HepG2 (cell line): ENCODE measurements around the gene EGR2. TPM values are rescaled to one million over a fixed set of nuclear protein-coding genes. Genes with fewer than 3 reads are reported as not detected.

Experiments used
- ATAC-seq: fragments of 200-7000 bp; cut with Tn5 transposase; 3 replicates; pipeline ENCODE4 v1.9.1; 2020; ENCODE audit warnings: mild to moderate bottlenecking, moderate library complexity
- BruUV-seq: library from RNA; stranded (reverse); fragments of 400-500 nt; replicated peaks from 2 replicates; lab custom pipeline; 2021; lab: Mats Ljungman, UMichigan
- CTCF ChIA-PET: fragments of 300-600 bp; formaldehyde crosslinking; extraction: SDS; loops from one replicate; lab custom pipeline; 2021; ENCODE audit warnings: low total read pairs, inconsistent platforms, low intra/inter-chr PET ratio; lab: Yijun Ruan, JAX
- POLR2A ChIA-PET: fragments of 350-600 bp; sonication (Branson Sonifier 250); formaldehyde crosslinking; loops from one replicate; lab custom pipeline; 2020; ENCODE audit warnings: antibody characterized with exemption, inconsistent platforms; lab: Yijun Ruan, JAX
- DNase-seq: peaks from one replicate; pipeline ENCODE4 v3.0.0-alpha.2; 2015; ENCODE audit warnings: low spot score
- FAIRE-seq: peaks from 3 replicates; lab custom pipeline; 2011; peaks lifted over from hg19 to GRCh38; lab: Jason Lieb, UNC
- H2AFZ ChIP-seq: one replicate; pipeline ENCODE4 v1.6.1; 2011; ENCODE audit warnings: low read length, inconsistent platforms
- H3K27ac ChIP-seq: fragments of 300-600 bp; 3 replicates; pipeline ENCODE4 v1.8.0; 2011; ENCODE audit warnings: mixed run types, mild to moderate bottlenecking, mixed read lengths, low read length, inconsistent platforms; ENCODE audit not compliant: insufficient read depth; ENCODE audit errors: extremely low read length
- H3K27me3 ChIP-seq, 2 experiments: fragments of 200-600 bp in 1 of 2; 2 replicates in 1 of 2; 3 replicates in 1 of 2; pipeline versions ENCODE4 v1.6.0 to v1.8.0; 2011; ENCODE audit warnings: low read length in 2 of 2, mild to moderate bottlenecking in 2 of 2, moderate library complexity in 2 of 2, inconsistent platforms in 1 of 2; ENCODE audit not compliant: insufficient read depth in 2 of 2, control insufficient read depth in 1 of 2
- H3K36me3 ChIP-seq, 2 experiments: fragments of 200-600 bp in 1 of 2; replicated peaks in 1 of 2; 2 replicates in 1 of 2; 3 replicates in 1 of 2; pipeline versions ENCODE4 v1.5.1 to v1.8.0; 2011; ENCODE audit warnings: low read length in 2 of 2, inconsistent platforms in 1 of 2; ENCODE audit not compliant: insufficient read depth in 2 of 2, control insufficient read depth in 1 of 2
- H3K4me1 ChIP-seq: 2 replicates; pipeline ENCODE4 v1.5.1; 2012; ENCODE audit warnings: low read length, inconsistent platforms; ENCODE audit not compliant: insufficient read depth
- H3K4me2 ChIP-seq: 2 replicates; pipeline ENCODE4 v1.6.0; 2011; ENCODE audit warnings: low read depth, low read length, inconsistent platforms
- H3K4me3 ChIP-seq, 3 experiments: fragments of 200-600 bp in 1 of 3; sonication (generic), shearing (Covaris generic) in 1 of 3; replicated peaks in 1 of 3; 2 replicates each; pipeline ENCODE4 v1.5.1; 2011 to 2016; ENCODE audit warnings: low read length in 3 of 3, inconsistent platforms in 2 of 3, low read depth in 2 of 3, mild to moderate bottlenecking in 2 of 3, control low read depth in 1 of 3, mixed read lengths in 1 of 3; ENCODE audit not compliant: insufficient read depth in 1 of 3
- H3K79me2 ChIP-seq: one replicate; pipeline ENCODE4 v1.6.1; 2011; ENCODE audit warnings: low read length, inconsistent platforms; ENCODE audit not compliant: insufficient read depth
- H3K9ac ChIP-seq: 2 replicates; pipeline ENCODE4 v1.6.0; 2011; ENCODE audit warnings: mild to moderate bottlenecking, low read depth, low read length, inconsistent platforms; ENCODE audit not compliant: insufficient read depth
- H3K9me3 ChIP-seq: 2 replicates; pipeline ENCODE4 v1.5.1; 2012; ENCODE audit warnings: mild to moderate bottlenecking, low read length
- H4K20me1 ChIP-seq: 2 replicates; pipeline ENCODE4 v1.6.0; 2011; ENCODE audit warnings: inconsistent platforms, mild to moderate bottlenecking, low read length, moderate library complexity; ENCODE audit not compliant: insufficient read depth
- E2F1 ChIP-seq: sonication (generic); formaldehyde crosslinking; IDR thresholded peaks from 2 replicates; pipeline ENCODE4 v1.5.0; 2020; ENCODE audit warnings: missing genetic modification reagents
- GABPA ChIP-seq, 2 experiments: IDR thresholded peaks; 2 replicates each; pipeline ENCODE4 v1.6.1; 2011 to 2016; ENCODE audit warnings: low read depth in 2 of 2, low read length in 1 of 2, missing biosample characterization in 1 of 2, missing genetic modification characterization in 1 of 2
- HDAC6 ChIP-seq: fragments of 200-600 bp; sonication (generic); IDR thresholded peaks from 2 replicates; pipeline ENCODE4 v1.7.0; 2017; ENCODE audit warnings: mild to moderate bottlenecking, antibody characterized with exemption, low read length, low read depth
- HMGXB3 ChIP-seq: sonication (generic); formaldehyde crosslinking; IDR thresholded peaks from 2 replicates; pipeline ENCODE4 v1.4.0; 2020; ENCODE audit warnings: missing genetic modification reagents, borderline replicate concordance
- IRF1 ChIP-seq: sonication (generic); formaldehyde crosslinking; IDR thresholded peaks from 2 replicates; pipeline ENCODE4 v1.4.0; 2020; ENCODE audit warnings: low read depth, mild to moderate bottlenecking, missing genetic modification reagents
- NFATC3 ChIP-seq: sonication (generic); formaldehyde crosslinking; IDR thresholded peaks from 2 replicates; pipeline ENCODE4 v1.5.1; 2020; ENCODE audit warnings: mild to moderate bottlenecking, missing genetic modification reagents
- PCBP1 ChIP-seq: fragments of 200-400 bp; formaldehyde crosslinking; IDR thresholded peaks from 2 replicates; pipeline ENCODE4 v1.6.1; 2017; ENCODE audit warnings: mild to moderate bottlenecking, low read depth, low read length, borderline replicate concordance
- SALL2 ChIP-seq: sonication (generic); formaldehyde crosslinking; IDR thresholded peaks from 2 replicates; pipeline ENCODE4 v1.8.1; 2023; ENCODE audit warnings: mild to moderate bottlenecking, missing genetic modification reagents, inconsistent platforms
- TARDBP ChIP-seq: sonication (generic); formaldehyde crosslinking; IDR thresholded peaks from 2 replicates; pipeline ENCODE4 v1.8.0; 2022; ENCODE audit warnings: mild to moderate bottlenecking, missing genetic modification reagents
- U2AF1 ChIP-seq: fragments of 200-400 bp; formaldehyde crosslinking; optimal IDR thresholded peaks from 2 replicates; pipeline ENCODE3; 2017; ENCODE audit warnings: mild to moderate bottlenecking, low read depth, low read length
- ZNF577 ChIP-seq: sonication (generic); formaldehyde crosslinking; IDR thresholded peaks from 2 replicates; pipeline ENCODE4 v1.4.0; 2020; ENCODE audit warnings: mild to moderate bottlenecking, low read depth, missing genetic modification reagents, borderline replicate concordance
- ZNF616 ChIP-seq: sonication (generic); formaldehyde crosslinking; IDR thresholded peaks from 2 replicates; pipeline ENCODE4 v1.5.0; 2020; ENCODE audit warnings: low read depth, mild to moderate bottlenecking, missing genetic modification reagents
- ZNF883 ChIP-seq: sonication (generic); formaldehyde crosslinking; IDR thresholded peaks from 2 replicates; pipeline ENCODE4 v1.5.1; 2020; ENCODE audit warnings: mild to moderate bottlenecking, missing genetic modification reagents; ENCODE audit errors: not compliant biosample characterization
- WGBS: methylation state at CpG from one replicate; pipeline ENCODE4 v1.1.6; 2017; ENCODE audit warnings: low lambda C conversion rate; 5-methylcytosine and 5-hydroxymethylcytosine counted together
- in situ Hi-C: cut with HindIII; loops from 2 replicates; pipeline ENCODE4 v1.10.0; 2017; ENCODE audit warnings: low pct_unique_long_range_greater_than_20kb; ENCODE audit not compliant: extremely low pct_ligation_motif_present
- intact Hi-C: fragments of 100-400 bp; cut with micrococcal nuclease; formaldehyde crosslinking; loops from one replicate; pipeline ENCODE4 v1.10.0; 2022; ENCODE audit not compliant: unreplicated experiment
- polyA plus RNA-seq, 8 experiments: library from polyadenylated mRNA; depleted of rRNA in 3 of 8; stranded (reverse) in 7 of 8; unstranded in 1 of 8; fragments of >200 nt; fragmentation: Illumina TruSeq in 4 of 8; extraction: Trizol in 4 of 8; gene quantifications; 2 replicates each; pipeline versions ENCODE4 v1.2.1 to v1.2.3, GENCODE V29; 2011 to 2016; ENCODE audit warnings: low read depth in 4 of 8, missing spikeins in 1 of 8, mixed read lengths in 1 of 8; ENCODE audit not compliant: insufficient read depth in 1 of 8
- total RNA-seq, 5 experiments: library from RNA; depleted of rRNA; stranded (reverse); fragments of >200 nt; fragmentation: Illumina TruSeq; extraction: Trizol; gene quantifications; 2 replicates each; pipeline ENCODE4 v1.2.3, GENCODE V29; 2016; ENCODE audit warnings: low read depth in 1 of 5

The EGR2 gene
- total and polyA plus RNA-seq, 2 of the 13 experiments (the other 11 are each of a cell fraction or from before 2014, with no cell fraction given), result 0.11 to 0.15 TPM

- H2AFZ ChIP-seq, result no peak overlapping the region
- WGBS, result 2% methylated on average over 44 of the region's 49 CpGs
- in situ Hi-C loops, result loop anchor here (5.0 to 25.0 kb wide), 2 partner anchors 205 to 555 kb away; partner anchors contain the start of gene RTKN2
- H4K20me1 ChIP-seq, result no peaks in the 10 kb centered on the region
- H3K79me2 ChIP-seq, result no peaks in the 10 kb centered on the region
- H3K4me2 ChIP-seq, result peak overlapping the region; percentile 91
- peaks cover 23% of the 10 kb centered on the region for H3K4me1 ChIP-seq
- FAIRE-seq (no peak), DNase-seq (no peak), ATAC-seq (peak; percentile 48)
- H3K9me3 ChIP-seq, result no peaks in the 10 kb centered on the region
- intact Hi-C loops, result no loop called here
- H3K27me3 ChIP-seq, result peaks cover 7 to 23% of the 10 kb centered on the region in 2 experiments; a peak in 4 of 5 replicates
- H3K36me3 ChIP-seq, result no peaks in the 10 kb centered on the region
- H3K4me3 ChIP-seq, result peak overlapping the region; percentile 61 to 75 (median 65)
- H3K27ac ChIP-seq, result no peak overlapping the region
- POLR2A ChIA-PET, result interaction anchor here (1.1 to 2.3 kb wide), 4 partner anchors 10 to 315 kb away, joined by 3 to 13 read pairs (median 10); partner anchors contain the start of genes ADO and NRBF2
- CTCF ChIA-PET, result interaction anchor here (1.6 to 2.0 kb wide), 2 partner anchors 206 to 224 kb away, joined by 8 to 11 read pairs; no protein-coding TSS in a partner anchor
- H3K9ac ChIP-seq, result peak overlapping the region; percentile 62; the same call in 1 of the 2 replicates
- no TSS peak for BruUV-seq
- no peak for TF ChIP-seq U2AF1
- no peak for TF ChIP-seq HMGXB3
- no peak for TF ChIP-seq HDAC6
- no peak for TF ChIP-seq ZNF616
- no peak for TF ChIP-seq GABPA (IDR thresholded peaks at IDR 0.05; ENCODE audit: low read depth, low read length)
- no peak for TF ChIP-seq GABPA (CRISPR knock-in tag; IDR thresholded peaks at IDR 0.05; ENCODE audit: low read depth)
- no peak for TF ChIP-seq SALL2 (CRISPR knock-in tag)
- no peak for TF ChIP-seq ZNF883 (CRISPR knock-in tag)
- no peak for TF ChIP-seq E2F1
- TF ChIP-seq NFATC3, result no peak
- TF ChIP-seq PCBP1, result 0 out of 2 replicates have a peak, but pooled peaks have one; percentile 15
- no peak for TF ChIP-seq TARDBP (CRISPR knock-in tag)
- TF ChIP-seq ZNF577 (CRISPR knock-in tag), result no peak
- TF ChIP-seq IRF1 (CRISPR knock-in tag), result no peak
Measured at GRCh38 chr10:62817121-62817765, 1.1 kb upstream of the EGR2 start.
